Left ventricle myocardium inferior (tissue), 1 donor: ENCODE results near the gene PHYKPL. TPM values are rescaled to one million over a fixed set of nuclear protein-coding genes. Genes with fewer than 3 reads are reported as not detected.
A peak's percentile ranks its signal among the peaks of the same experiment; 100 is the strongest.
"Not testable (repeated sequence)": the region's sequence is repeated elsewhere in the genome, so short reads cannot be mapped to it uniquely, and the experiment has no call there.

Source experiments
- DNase-seq: peaks from one replicate; pipeline ENCODE4 v3.0.0-alpha.2; 2020
- H3K27ac ChIP-seq: fragments of 200-600 bp; replicated peaks from 2 replicates; pipeline ENCODE4 v1.8.0; 2021
- H3K27me3 ChIP-seq: fragments of 200-600 bp; 2 replicates; pipeline ENCODE4 v1.8.0; 2021; ENCODE audit warnings: low read depth
- H3K36me3 ChIP-seq: fragments of 200-600 bp; 2 replicates; pipeline ENCODE4 v1.8.0; 2021
- H3K4me1 ChIP-seq: fragments of 200-600 bp; 2 replicates; pipeline ENCODE4 v1.8.0; 2021
- H3K4me3 ChIP-seq: fragments of 200-600 bp; 2 replicates; pipeline ENCODE4 v1.8.0; 2021; ENCODE audit warnings: mild to moderate bottlenecking, moderate library complexity
- H3K9me3 ChIP-seq: fragments of 200-600 bp; replicated peaks from 2 replicates; pipeline ENCODE4 v1.8.0; 2021
- CTCF ChIP-seq: fragments of 200-600 bp; IDR thresholded peaks from 2 replicates; pipeline ENCODE4 v1.8.0; 2021; ENCODE audit warnings: antibody characterized with exemption, mild to moderate bottlenecking, borderline replicate concordance
- intact Hi-C: fragments of 100-400 bp; cut with micrococcal nuclease; formaldehyde crosslinking; loops from one replicate; pipeline ENCODE4 v1.11.0; 2022
- total RNA-seq: library from RNA; stranded (reverse); fragmentation: NEBNext Ultra II Directional; extraction: Animal tissue kit (Norgen Biotek cat#: 25700); gene quantifications from one replicate; pipeline ENCODE4 v1.2.1, GENCODE V29; 2021
- donor health status: DM: no; HTN: yes; CAD: no; lungs with severe emphysema.

The PHYKPL gene
- total RNA-seq, 1 donor from 2014 or later: 34.0 TPM

DNA sequence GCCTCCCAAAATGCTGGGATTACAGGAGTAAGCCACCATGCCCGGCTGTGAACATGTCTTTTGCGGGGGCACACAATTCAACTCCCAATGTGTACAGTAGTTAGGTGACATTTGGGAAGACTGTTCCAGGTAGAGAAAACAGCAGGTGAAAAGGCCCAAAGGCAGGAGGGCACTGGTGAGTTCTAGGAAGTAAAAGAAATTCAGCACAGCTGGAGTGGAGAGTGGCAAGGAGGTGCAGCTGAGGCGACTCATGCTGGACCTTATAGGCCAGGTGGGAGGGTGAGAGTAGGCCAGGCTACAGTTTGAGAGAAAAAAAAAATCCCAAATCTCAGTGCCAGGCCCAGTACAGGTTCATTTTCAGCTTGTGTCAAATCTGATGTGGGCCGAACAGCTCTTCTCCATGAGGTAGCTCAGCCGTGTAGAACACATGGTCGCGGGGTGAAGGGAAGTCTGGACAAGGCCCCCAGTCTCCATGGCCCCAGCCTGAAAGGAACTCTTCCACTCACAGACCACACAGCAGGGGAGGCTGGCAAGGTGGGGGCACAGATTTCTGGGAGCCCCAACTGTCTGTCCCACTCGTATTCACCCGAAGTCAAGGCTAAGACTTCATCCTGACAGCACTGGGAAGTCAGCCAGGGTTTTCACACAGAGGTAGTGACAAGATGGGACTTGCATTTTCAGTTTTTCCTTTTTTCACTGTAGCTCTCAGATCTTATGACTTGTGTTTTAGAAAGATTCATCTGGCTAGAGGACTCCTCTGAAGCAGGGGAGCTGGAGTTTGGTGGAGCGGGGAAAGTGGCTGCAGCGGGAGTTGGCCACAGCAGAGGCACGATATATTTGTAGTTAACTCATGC, 32.8 kb downstream of the PHYKPL start:
- H3K9me3 ChIP-seq: no peaks in the 10 kb centered on the region
- no peaks in the 10 kb centered on the region for H3K36me3 ChIP-seq
- no peak overlapping the region for H3K4me3 ChIP-seq
- intact Hi-C loops: no loop called here
- no peak for TF ChIP-seq CTCF
- peaks cover 10% of the 10 kb centered on the region for H3K4me1 ChIP-seq
- peaks cover 1% of the 10 kb centered on the region for H3K27me3 ChIP-seq
- no peak overlapping the region for H3K27ac ChIP-seq
- no peak for DNase-seq

DNA sequence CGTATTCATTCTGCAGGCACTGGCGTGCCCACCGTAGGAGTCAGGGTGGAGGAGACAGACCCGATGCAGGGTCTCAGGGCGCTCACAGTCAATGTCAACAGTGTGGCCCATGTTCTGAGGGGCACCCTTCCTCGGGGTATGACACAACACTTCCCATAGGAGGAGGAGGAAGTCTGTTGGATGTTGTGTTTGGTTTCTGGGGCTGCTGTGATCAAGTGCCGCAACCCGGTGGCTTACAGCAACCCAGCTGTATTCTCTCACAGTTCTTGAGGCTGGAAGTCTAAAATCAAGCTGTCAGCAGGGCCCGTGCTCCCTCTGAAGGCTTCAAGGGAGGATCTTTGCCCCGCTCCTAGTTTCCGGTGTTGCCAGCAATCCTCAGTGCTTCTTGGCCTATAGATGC, 33.9 kb downstream of the PHYKPL start:
- Histone ChIP-seq H3K4me1 (peaks cover 3% of the 10 kb centered on the region), H3K27me3 (peaks cover 12% of the 10 kb centered on the region), H3K36me3 (no peaks in the 10 kb centered on the region), H3K9me3 (no peaks in the 10 kb centered on the region), H3K27ac (no peak overlapping the region), H3K4me3 (no peak overlapping the region)
- DNase-seq: no peak
- intact Hi-C loops: no loop called here
- no peak for TF ChIP-seq CTCF

- peaks cover 18% of the 10 kb centered on the region for H3K27me3 ChIP-seq
- H3K27ac ChIP-seq, H3K9me3 ChIP-seq, H3K4me1 ChIP-seq, intact Hi-C loops, H3K4me3 ChIP-seq, DNase-seq, H3K36me3 ChIP-seq: not testable (repeated sequence)
Observed at GRCh38 chr5:178198151-178198550, 34.5 kb downstream of the PHYKPL start.

- Histone ChIP-seq H3K27me3 (peaks cover 26% of the 10 kb centered on the region), H3K36me3 (no peaks in the 10 kb centered on the region), H3K9me3 (no peaks in the 10 kb centered on the region), H3K27ac (no peak overlapping the region), H3K4me1 (no peaks in the 10 kb centered on the region), H3K4me3 (no peak overlapping the region)
- no peak for DNase-seq
- intact Hi-C loops: no loop called here
- TF ChIP-seq CTCF: peak; percentile 62
Observed at GRCh38 chr5:178196986-178197385, 35.6 kb downstream of the PHYKPL start.

DNA sequence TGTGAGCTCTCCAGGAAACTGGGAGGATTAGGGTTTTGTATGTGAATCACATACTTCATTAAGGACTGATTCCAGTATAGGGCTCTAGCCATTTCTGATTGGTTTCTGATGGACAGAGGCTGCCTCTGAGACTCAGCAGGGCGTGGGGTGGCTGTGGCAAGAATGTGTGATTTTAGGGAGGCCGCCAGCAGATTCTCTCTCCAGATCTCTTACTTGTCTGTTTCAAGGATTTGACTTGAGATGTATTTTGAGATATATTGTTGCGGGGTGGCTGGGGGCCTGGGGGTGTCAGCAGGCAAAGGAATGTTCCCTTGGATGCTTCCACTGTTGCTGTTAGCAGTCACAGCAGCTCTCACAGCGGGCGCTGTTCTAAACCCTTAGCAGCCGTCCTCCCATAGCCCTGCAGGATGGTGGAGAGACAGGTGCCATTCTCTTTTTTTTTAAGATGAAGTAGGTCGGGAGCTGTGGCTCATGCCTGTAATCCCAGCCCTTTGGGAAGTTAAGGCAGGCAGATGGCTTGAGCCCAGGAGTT, 36.3 kb downstream of the PHYKPL start:
- Histone ChIP-seq H3K4me1 (no peaks in the 10 kb centered on the region), H3K36me3 (no peaks in the 10 kb centered on the region), H3K27me3 (peaks cover 31% of the 10 kb centered on the region), H3K9me3 (no peaks in the 10 kb centered on the region), H3K4me3 (no peak overlapping the region), H3K27ac (no peak overlapping the region)
- TF ChIP-seq CTCF: no peak
- DNase-seq: no peak
- intact Hi-C loops: no loop called here

GRCh38 chr5:178194026-178194425, 38.6 kb downstream of the PHYKPL start:
- Histone ChIP-seq H3K36me3 (no peaks in the 10 kb centered on the region), H3K27me3 (peaks cover 48% of the 10 kb centered on the region), H3K4me1 (no peaks in the 10 kb centered on the region), H3K9me3 (no peaks in the 10 kb centered on the region), H3K27ac (no peak overlapping the region), H3K4me3 (no peak overlapping the region)
- intact Hi-C loops: no loop called here
- no peak for DNase-seq
- TF ChIP-seq CTCF: no peak
